HepG2 (cell line): ENCODE measurements around the gene AGGF1. TPM values are rescaled to one million over a fixed set of nuclear protein-coding genes. Genes with fewer than 3 reads are reported as not detected.

Experiments used
- ATAC-seq: fragments of 200-7000 bp; cut with Tn5 transposase; 3 replicates; pipeline ENCODE4 v1.9.1; 2020; ENCODE audit warnings: mild to moderate bottlenecking, moderate library complexity
- BruUV-seq: library from RNA; stranded (reverse); fragments of 400-500 nt; replicated peaks from 2 replicates; lab custom pipeline; 2021; lab: Mats Ljungman, UMichigan
- CTCF ChIA-PET: fragments of 300-600 bp; formaldehyde crosslinking; extraction: SDS; loops from one replicate; lab custom pipeline; 2021; ENCODE audit warnings: low total read pairs, inconsistent platforms, low intra/inter-chr PET ratio; lab: Yijun Ruan, JAX
- POLR2A ChIA-PET: fragments of 350-600 bp; sonication (Branson Sonifier 250); formaldehyde crosslinking; loops from one replicate; lab custom pipeline; 2020; ENCODE audit warnings: antibody characterized with exemption, inconsistent platforms; lab: Yijun Ruan, JAX
- DNase-seq: peaks from one replicate; pipeline ENCODE4 v3.0.0-alpha.2; 2015; ENCODE audit warnings: low spot score
- FAIRE-seq: peaks from 3 replicates; lab custom pipeline; 2011; peaks lifted over from hg19 to GRCh38; lab: Jason Lieb, UNC
- H2AFZ ChIP-seq: one replicate; pipeline ENCODE4 v1.6.1; 2011; ENCODE audit warnings: low read length, inconsistent platforms
- H3K27ac ChIP-seq: fragments of 300-600 bp; 3 replicates; pipeline ENCODE4 v1.8.0; 2011; ENCODE audit warnings: mixed run types, mild to moderate bottlenecking, mixed read lengths, low read length, inconsistent platforms; ENCODE audit not compliant: insufficient read depth; ENCODE audit errors: extremely low read length
- H3K27me3 ChIP-seq, 2 experiments: fragments of 200-600 bp in 1 of 2; 2 replicates in 1 of 2; 3 replicates in 1 of 2; pipeline versions ENCODE4 v1.6.0 to v1.8.0; 2011; ENCODE audit warnings: low read length in 2 of 2, mild to moderate bottlenecking in 2 of 2, moderate library complexity in 2 of 2, inconsistent platforms in 1 of 2; ENCODE audit not compliant: insufficient read depth in 2 of 2, control insufficient read depth in 1 of 2
- H3K36me3 ChIP-seq, 2 experiments: fragments of 200-600 bp in 1 of 2; replicated peaks in 1 of 2; 2 replicates in 1 of 2; 3 replicates in 1 of 2; pipeline versions ENCODE4 v1.5.1 to v1.8.0; 2011; ENCODE audit warnings: low read length in 2 of 2, inconsistent platforms in 1 of 2; ENCODE audit not compliant: insufficient read depth in 2 of 2, control insufficient read depth in 1 of 2
- H3K4me1 ChIP-seq: 2 replicates; pipeline ENCODE4 v1.5.1; 2012; ENCODE audit warnings: low read length, inconsistent platforms; ENCODE audit not compliant: insufficient read depth
- H3K4me2 ChIP-seq: 2 replicates; pipeline ENCODE4 v1.6.0; 2011; ENCODE audit warnings: low read depth, low read length, inconsistent platforms
- H3K4me3 ChIP-seq, 3 experiments: fragments of 200-600 bp in 1 of 3; sonication (generic), shearing (Covaris generic) in 1 of 3; replicated peaks in 1 of 3; 2 replicates each; pipeline ENCODE4 v1.5.1; 2011 to 2016; ENCODE audit warnings: low read length in 3 of 3, inconsistent platforms in 2 of 3, low read depth in 2 of 3, mild to moderate bottlenecking in 2 of 3, control low read depth in 1 of 3, mixed read lengths in 1 of 3; ENCODE audit not compliant: insufficient read depth in 1 of 3
- H3K79me2 ChIP-seq: one replicate; pipeline ENCODE4 v1.6.1; 2011; ENCODE audit warnings: low read length, inconsistent platforms; ENCODE audit not compliant: insufficient read depth
- H3K9ac ChIP-seq: 2 replicates; pipeline ENCODE4 v1.6.0; 2011; ENCODE audit warnings: mild to moderate bottlenecking, low read depth, low read length, inconsistent platforms; ENCODE audit not compliant: insufficient read depth
- H3K9me3 ChIP-seq: 2 replicates; pipeline ENCODE4 v1.5.1; 2012; ENCODE audit warnings: mild to moderate bottlenecking, low read length
- H4K20me1 ChIP-seq: 2 replicates; pipeline ENCODE4 v1.6.0; 2011; ENCODE audit warnings: inconsistent platforms, mild to moderate bottlenecking, low read length, moderate library complexity; ENCODE audit not compliant: insufficient read depth
- CEBPB ChIP-seq: IDR thresholded peaks from 2 replicates; pipeline ENCODE4 v1.6.1; 2011; ENCODE audit warnings: low read depth, low read length, improper control_type of control experiment, borderline replicate concordance
- EEA1 ChIP-seq: sonication (generic); formaldehyde crosslinking; IDR thresholded peaks from 2 replicates; pipeline ENCODE4 v1.5.1; 2020; ENCODE audit warnings: mild to moderate bottlenecking, missing genetic modification reagents, borderline replicate concordance
- GPBP1L1 ChIP-seq: sonication (generic); formaldehyde crosslinking; IDR thresholded peaks from 2 replicates; pipeline ENCODE4 v1.5.0; 2020; ENCODE audit warnings: mild to moderate bottlenecking, missing genetic modification reagents
- GZF1 ChIP-seq: sonication (generic); formaldehyde crosslinking; IDR thresholded peaks from 2 replicates; pipeline ENCODE4 v1.5.1; 2020; ENCODE audit warnings: mild to moderate bottlenecking, missing genetic modification reagents
- HCFC1 ChIP-seq: fragments of 150-350 bp; IDR thresholded peaks from 2 replicates; pipeline ENCODE4 v1.6.1; 2014; ENCODE audit warnings: low read depth, low read length
- NCOR1 ChIP-seq: fragments of 200-600 bp; sonication (generic); IDR thresholded peaks from 2 replicates; pipeline ENCODE4 v1.7.0; 2017; ENCODE audit warnings: antibody characterized with exemption, low read length, borderline replicate concordance
- SETDB1 ChIP-seq: sonication (generic); formaldehyde crosslinking; IDR thresholded peaks from 2 replicates; pipeline ENCODE4 v1.5.1; 2020; ENCODE audit warnings: missing genetic modification reagents, mild to moderate bottlenecking, borderline replicate concordance
- STAT5B ChIP-seq: sonication (generic); formaldehyde crosslinking; IDR thresholded peaks from 2 replicates; pipeline ENCODE4 v1.4.0; 2020; ENCODE audit warnings: missing genetic modification reagents
- TAF15 ChIP-seq: fragments of 200-400 bp; formaldehyde crosslinking; IDR thresholded peaks from one replicate; pipeline ENCODE4 v1.6.1; 2018; ENCODE audit warnings: mild to moderate bottlenecking, low read depth, low read length; ENCODE audit not compliant: poor library complexity, severe bottlenecking
- TEAD3 ChIP-seq: optimal IDR thresholded peaks from 2 replicates; pipeline ENCODE3; 2016; ENCODE audit warnings: borderline replicate concordance
- THAP7 ChIP-seq: sonication (generic); formaldehyde crosslinking; IDR thresholded peaks from 2 replicates; pipeline ENCODE4 v1.8.1; 2023; ENCODE audit warnings: mild to moderate bottlenecking, missing genetic modification reagents
- ZFP36 ChIP-seq: fragments of 150-350 bp; IDR thresholded peaks from 2 replicates; pipeline ENCODE4 v1.6.1; 2018; ENCODE audit warnings: borderline replicate concordance, low read length, low read depth; ENCODE audit not compliant: partially characterized antibody
- ZFY ChIP-seq: sonication (generic); formaldehyde crosslinking; IDR thresholded peaks from 2 replicates; pipeline ENCODE4 v1.4.0; 2020; ENCODE audit warnings: missing genetic modification reagents
- ZNF720 ChIP-seq: sonication (generic); formaldehyde crosslinking; IDR thresholded peaks from 2 replicates; pipeline ENCODE4 v1.4.0; 2020; ENCODE audit warnings: missing genetic modification reagents
- WGBS: methylation state at CpG from one replicate; pipeline ENCODE4 v1.1.6; 2017; ENCODE audit warnings: low lambda C conversion rate; 5-methylcytosine and 5-hydroxymethylcytosine counted together
- in situ Hi-C: cut with HindIII; loops from 2 replicates; pipeline ENCODE4 v1.10.0; 2017; ENCODE audit warnings: low pct_unique_long_range_greater_than_20kb; ENCODE audit not compliant: extremely low pct_ligation_motif_present
- intact Hi-C: fragments of 100-400 bp; cut with micrococcal nuclease; formaldehyde crosslinking; loops from one replicate; pipeline ENCODE4 v1.10.0; 2022; ENCODE audit not compliant: unreplicated experiment
- polyA plus RNA-seq, 8 experiments: library from polyadenylated mRNA; depleted of rRNA in 3 of 8; stranded (reverse) in 7 of 8; unstranded in 1 of 8; fragments of >200 nt; fragmentation: Illumina TruSeq in 4 of 8; extraction: Trizol in 4 of 8; gene quantifications; 2 replicates each; pipeline versions ENCODE4 v1.2.1 to v1.2.3, GENCODE V29; 2011 to 2016; ENCODE audit warnings: low read depth in 4 of 8, missing spikeins in 1 of 8, mixed read lengths in 1 of 8; ENCODE audit not compliant: insufficient read depth in 1 of 8
- total RNA-seq, 5 experiments: library from RNA; depleted of rRNA; stranded (reverse); fragments of >200 nt; fragmentation: Illumina TruSeq; extraction: Trizol; gene quantifications; 2 replicates each; pipeline ENCODE4 v1.2.3, GENCODE V29; 2016; ENCODE audit warnings: low read depth in 1 of 5

The AGGF1 gene
- total and polyA plus RNA-seq, 2 of the 13 experiments (the other 11 are each of a cell fraction or from before 2014, with no cell fraction given) = 12.9 to 15.5 TPM

- Histone ChIP-seq H3K27me3 (no peaks in the 10 kb centered on the region), H3K4me1 (no peaks in the 10 kb centered on the region), H4K20me1 (no peaks in the 10 kb centered on the region), H2AFZ (no peak overlapping the region), H3K9ac (no peak overlapping the region), H3K36me3 (peaks cover 3 to 22% of the 10 kb centered on the region in 2 experiments; a peak in 3 of 5 replicates), H3K4me2 (no peak overlapping the region), H3K4me3 (no peak overlapping the region), H3K27ac (no peak overlapping the region), H3K9me3 (no peaks in the 10 kb centered on the region), H3K79me2 (no peaks in the 10 kb centered on the region)
- in situ Hi-C loops (no loop called here), intact Hi-C loops (no loop called here)
- POLR2A ChIA-PET = no interaction called here
- CTCF ChIA-PET = no interaction called here
- DNase-seq (no peak), ATAC-seq (no peak), FAIRE-seq (no peak)
- no TSS peak for BruUV-seq
- 100% methylated on average over 1 of the region's 1 CpG for WGBS
- no peak for TF ChIP-seq TAF15
- no peak for TF ChIP-seq ZFY
- TF ChIP-seq ZNF720 (CRISPR knock-in tag) = no peak
- no peak for TF ChIP-seq EEA1 (CRISPR knock-in tag)
- TF ChIP-seq GZF1 (CRISPR knock-in tag) = no peak
- no peak for TF ChIP-seq CEBPB
- no peak for TF ChIP-seq HCFC1
These were observed 16.3 kb downstream of the AGGF1 start for GRCh38 chr5:77046416-77047073.

- peak; percentile 21 for FAIRE-seq
- no peak overlapping the region for H3K27ac ChIP-seq
- BruUV-seq = no TSS peak
- peaks cover 1 to 33% of the 10 kb centered on the region in 2 experiments for H3K36me3 ChIP-seq
- no peaks in the 10 kb centered on the region for H3K79me2 ChIP-seq
- H3K4me1 ChIP-seq = no peaks in the 10 kb centered on the region
- H3K4me3 ChIP-seq = no peak overlapping the region
- no peak for ATAC-seq
- 77% methylated on average over 3 of the region's 3 CpGs for WGBS
- H3K9me3 ChIP-seq = no peaks in the 10 kb centered on the region
- in situ Hi-C loops = no loop called here
- CTCF ChIA-PET = no interaction called here
- no peak overlapping the region for H2AFZ ChIP-seq
- no peak overlapping the region for H3K9ac ChIP-seq
- H4K20me1 ChIP-seq = no peaks in the 10 kb centered on the region
- H3K27me3 ChIP-seq = no peaks in the 10 kb centered on the region
- intact Hi-C loops = no loop called here
- H3K4me2 ChIP-seq = no peak overlapping the region
- DNase-seq = no peak
- POLR2A ChIA-PET = no interaction called here
- TF ChIP-seq GPBP1L1 (CRISPR knock-in tag) = no peak
- no peak for TF ChIP-seq ZFP36
- TF ChIP-seq THAP7 = no peak
- no peak for TF ChIP-seq NCOR1
- no peak for TF ChIP-seq TEAD3 (CRISPR knock-in tag)
- TF ChIP-seq STAT5B = no peak
- no peak for TF ChIP-seq SETDB1
These were observed 33.8 kb downstream of the AGGF1 start for GRCh38 chr5:77064040-77064439.
